NT2/D1 (cell line): ENCODE data around the gene KLK14.

Experiments
- DNase-seq: peaks from one replicate; pipeline ENCODE4 v3.0.0-alpha.2; 2011; ENCODE audit warnings: low read depth, low spot score
- H3K27me3 ChIP-seq: 2 replicates; pipeline ENCODE4 v1.6.0; 2011; ENCODE audit warnings: mild to moderate bottlenecking; ENCODE audit not compliant: insufficient read length, insufficient read depth
- H3K36me3 ChIP-seq: 2 replicates; pipeline ENCODE4 v1.6.1; 2011; ENCODE audit warnings: mild to moderate bottlenecking, low read length, mixed read lengths; ENCODE audit not compliant: insufficient read depth, insufficient read length
- H3K4me1 ChIP-seq: 2 replicates; pipeline ENCODE4 v1.5.1; 2011; ENCODE audit not compliant: insufficient read depth, insufficient read length
- H3K4me3 ChIP-seq: 2 replicates; pipeline ENCODE4 v1.5.1; 2011; ENCODE audit warnings: low read depth; ENCODE audit not compliant: insufficient read length
- H3K9ac ChIP-seq: 2 replicates; pipeline ENCODE4 v1.6.0; 2011; ENCODE audit warnings: low read depth; ENCODE audit not compliant: insufficient read length
- H3K9me3 ChIP-seq: 2 replicates; pipeline ENCODE4 v1.5.1; 2011; ENCODE audit warnings: mild to moderate bottlenecking, low read length; ENCODE audit not compliant: insufficient read depth
- SUZ12 ChIP-seq: IDR thresholded peaks from 2 replicates; pipeline ENCODE4 v1.6.1; 2011; ENCODE audit not compliant: insufficient read length, insufficient read depth; ENCODE audit errors: extremely low read depth
- YY1 ChIP-seq: IDR thresholded peaks from 2 replicates; pipeline ENCODE4 v1.6.1; 2011; ENCODE audit not compliant: insufficient read length, insufficient read depth
- ZNF274 ChIP-seq: IDR thresholded peaks from 2 replicates; pipeline ENCODE4 v1.6.1; 2011; ENCODE audit warnings: mild to moderate bottlenecking, low read depth, low read length

Gene KLK14

DNA sequence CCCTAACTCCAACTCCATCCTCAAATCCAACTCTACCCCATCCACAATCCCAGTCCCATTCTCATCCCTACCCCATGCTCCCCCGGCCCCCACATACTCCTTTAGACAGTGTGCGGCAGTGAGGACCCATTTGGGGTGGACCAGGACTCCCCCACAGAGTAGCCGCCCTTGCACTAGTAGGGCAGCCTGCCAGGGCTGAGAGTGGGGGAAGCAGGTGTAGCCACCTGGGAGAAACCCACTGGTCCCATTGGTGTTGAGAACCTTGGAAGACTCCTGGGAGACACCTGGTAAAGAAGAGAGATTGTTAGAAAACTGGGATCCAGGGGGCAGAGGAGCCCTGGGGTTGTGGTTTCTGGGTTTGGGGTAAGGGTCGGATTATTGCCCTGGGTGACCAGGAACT lies 22.4 kb downstream of the KLK14 start:
- H3K4me1 ChIP-seq: no peaks in the 10 kb centered on the region
- TF ChIP-seq YY1: no peak
- no peak for TF ChIP-seq SUZ12
- no peak for TF ChIP-seq ZNF274
- H3K27me3 ChIP-seq: no peaks in the 10 kb centered on the region
- DNase-seq: no peak
- H3K36me3 ChIP-seq: no peaks in the 10 kb centered on the region
- no peak overlapping the region for H3K4me3 ChIP-seq
- H3K9ac ChIP-seq: no peak overlapping the region
- no peaks in the 10 kb centered on the region for H3K9me3 ChIP-seq

DNA sequence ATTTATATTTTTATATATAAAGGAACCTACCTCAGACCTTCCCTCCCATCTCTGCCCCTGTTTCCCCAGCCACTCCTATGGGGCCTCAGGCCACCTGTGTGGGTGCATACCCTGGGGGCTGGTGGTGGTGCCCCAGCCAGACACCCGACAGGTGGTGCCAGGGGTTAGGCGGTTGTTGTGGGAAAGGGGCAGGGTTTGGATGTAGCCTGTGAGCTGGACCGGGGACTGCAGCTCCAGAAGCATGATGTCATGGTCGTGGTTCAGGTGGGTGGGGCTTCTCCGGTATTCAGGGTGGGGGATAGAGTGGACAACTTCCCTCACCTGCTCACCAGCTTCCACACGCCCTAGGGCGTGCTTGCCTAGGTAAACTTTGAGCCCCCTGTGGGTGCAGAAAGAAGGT lies 23.0 kb downstream of the KLK14 start:
- TF ChIP-seq YY1 (no peak), ZNF274 (no peak), SUZ12 (no peak)
- DNase-seq: no peak
- Histone ChIP-seq H3K27me3 (no peaks in the 10 kb centered on the region), H3K9ac (no peak overlapping the region), H3K4me3 (no peak overlapping the region), H3K4me1 (no peaks in the 10 kb centered on the region), H3K9me3 (no peaks in the 10 kb centered on the region), H3K36me3 (no peaks in the 10 kb centered on the region)

DNA sequence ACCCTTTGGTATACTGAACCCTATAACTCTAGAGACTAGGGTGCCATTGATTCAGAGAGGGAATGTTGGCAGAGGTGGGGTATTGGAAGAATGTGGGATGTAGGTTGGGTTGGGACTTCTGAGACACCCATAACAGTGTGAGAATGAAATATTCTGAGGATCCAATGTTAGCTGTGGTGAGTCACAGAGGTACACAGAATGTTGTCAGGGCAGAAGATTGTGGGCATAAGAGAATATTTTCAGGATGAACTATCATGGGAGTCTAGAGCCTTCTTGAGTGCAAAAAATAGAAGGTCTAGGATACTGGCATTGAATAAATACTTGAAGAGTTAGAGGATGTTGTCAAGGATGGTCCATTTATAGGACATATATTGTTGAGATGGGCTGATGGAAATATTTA lies 26.8 kb downstream of the KLK14 start:
- no peaks in the 10 kb centered on the region for H3K27me3 ChIP-seq
- H3K4me3 ChIP-seq: no peak overlapping the region
- no peak for DNase-seq
- H3K36me3 ChIP-seq: no peaks in the 10 kb centered on the region
- H3K9me3 ChIP-seq: no peaks in the 10 kb centered on the region
- no peak for TF ChIP-seq SUZ12
- TF ChIP-seq YY1: no peak
- TF ChIP-seq ZNF274: no peak
- no peak overlapping the region for H3K9ac ChIP-seq
- H3K4me1 ChIP-seq: peaks cover 2% of the 10 kb centered on the region

DNA sequence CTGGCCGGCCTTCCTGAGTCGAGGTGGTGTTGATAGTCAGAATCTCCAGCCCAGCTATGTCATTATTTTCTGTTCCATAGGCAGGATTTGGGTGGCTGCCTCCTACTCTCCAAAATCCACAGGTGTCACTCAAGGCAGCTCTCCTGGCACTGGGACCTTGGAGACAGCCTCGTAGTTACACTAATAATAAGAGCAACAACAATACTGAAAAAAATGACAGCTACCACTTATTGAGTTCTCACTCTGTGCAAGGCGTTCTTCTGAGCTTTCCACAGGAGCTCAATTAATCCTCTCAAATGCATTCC lies 35.7 kb downstream of the KLK14 start:
- Histone ChIP-seq H3K9ac (no peak overlapping the region), H3K4me3 (no peak overlapping the region), H3K4me1 (no peaks in the 10 kb centered on the region), H3K36me3 (no peaks in the 10 kb centered on the region), H3K27me3 (no peaks in the 10 kb centered on the region), H3K9me3 (no peaks in the 10 kb centered on the region)
- DNase-seq: no peak
- TF ChIP-seq ZNF274: no peak
- TF ChIP-seq SUZ12: no peak
- no peak for TF ChIP-seq YY1

DNA sequence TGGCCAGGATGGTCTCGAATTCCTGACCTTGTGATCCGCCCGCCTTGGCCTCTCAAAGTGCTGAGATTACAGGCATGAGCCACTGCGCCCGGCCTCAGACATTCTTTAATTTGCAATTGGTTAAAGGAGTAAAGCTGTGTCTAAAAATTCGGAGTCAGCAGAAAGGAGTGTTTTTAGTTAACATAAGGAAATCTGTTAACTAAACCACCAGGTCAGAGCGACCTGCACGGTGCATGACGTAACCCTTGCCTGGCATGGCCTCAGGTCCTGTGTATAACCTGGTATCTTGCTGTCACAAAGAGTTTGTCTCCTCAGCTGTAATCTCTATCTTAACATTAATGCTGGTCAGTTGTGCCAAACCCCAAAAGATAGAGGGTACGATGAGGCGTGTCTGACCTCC lies 38.4 kb downstream of the KLK14 start:
- Histone ChIP-seq H3K36me3 (no peaks in the 10 kb centered on the region), H3K4me3 (no peak overlapping the region), H3K9ac (no peak overlapping the region), H3K9me3 (no peaks in the 10 kb centered on the region), H3K4me1 (no peaks in the 10 kb centered on the region), H3K27me3 (no peaks in the 10 kb centered on the region)
- no peak for DNase-seq
- TF ChIP-seq YY1 (no peak), ZNF274 (no peak), SUZ12 (no peak)

DNA sequence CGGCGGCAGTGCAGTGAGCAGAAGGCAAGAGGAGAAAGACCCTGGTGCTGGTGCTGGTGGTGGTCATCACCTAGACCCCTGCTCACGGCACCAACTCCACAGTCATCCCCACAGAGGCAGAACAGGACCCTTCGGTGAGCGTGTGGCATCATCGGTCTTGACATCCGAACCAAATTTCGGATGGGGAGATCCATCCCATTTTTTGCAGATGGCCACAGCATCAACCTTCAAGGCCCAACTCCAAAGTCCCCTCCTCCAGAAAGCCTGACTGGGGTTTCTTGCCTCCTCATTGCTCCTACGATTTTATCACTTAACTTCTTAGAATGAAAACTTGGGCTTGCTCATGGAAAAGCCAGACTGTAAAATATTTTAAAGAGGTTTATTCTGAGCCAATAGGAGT lies 39.2 kb downstream of the KLK14 start:
- Histone ChIP-seq H3K36me3 (no peaks in the 10 kb centered on the region), H3K27me3 (no peaks in the 10 kb centered on the region), H3K4me1 (no peaks in the 10 kb centered on the region), H3K9me3 (no peaks in the 10 kb centered on the region), H3K4me3 (no peak overlapping the region), H3K9ac (no peak overlapping the region)
- TF ChIP-seq SUZ12: no peak
- TF ChIP-seq ZNF274: no peak
- no peak for TF ChIP-seq YY1
- no peak for DNase-seq

DNA sequence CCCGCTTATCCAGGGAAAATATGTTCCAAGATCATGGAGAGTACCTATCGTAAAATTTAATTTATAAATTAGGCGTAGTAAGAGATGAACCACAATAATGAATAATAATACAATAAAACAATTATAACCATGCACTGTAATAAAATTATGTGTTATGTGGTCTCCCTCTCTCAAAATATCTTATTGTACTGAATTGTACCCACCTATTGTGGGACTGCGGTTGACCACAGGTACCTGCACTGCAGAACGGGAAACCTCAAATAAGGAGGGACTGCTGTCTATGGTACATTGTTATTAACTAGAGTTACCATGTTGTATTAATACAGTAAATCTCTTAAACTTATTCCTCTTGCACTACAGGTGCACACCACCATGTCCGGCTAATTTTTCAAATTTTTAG lies 42.5 kb downstream of the KLK14 start:
- Histone ChIP-seq H3K9ac (no peak overlapping the region), H3K9me3 (no peaks in the 10 kb centered on the region), H3K27me3 (no peaks in the 10 kb centered on the region), H3K36me3 (no peaks in the 10 kb centered on the region), H3K4me3 (no peak overlapping the region), H3K4me1 (no peaks in the 10 kb centered on the region)
- TF ChIP-seq SUZ12 (no peak), YY1 (no peak), ZNF274 (no peak)
- no peak for DNase-seq

DNA sequence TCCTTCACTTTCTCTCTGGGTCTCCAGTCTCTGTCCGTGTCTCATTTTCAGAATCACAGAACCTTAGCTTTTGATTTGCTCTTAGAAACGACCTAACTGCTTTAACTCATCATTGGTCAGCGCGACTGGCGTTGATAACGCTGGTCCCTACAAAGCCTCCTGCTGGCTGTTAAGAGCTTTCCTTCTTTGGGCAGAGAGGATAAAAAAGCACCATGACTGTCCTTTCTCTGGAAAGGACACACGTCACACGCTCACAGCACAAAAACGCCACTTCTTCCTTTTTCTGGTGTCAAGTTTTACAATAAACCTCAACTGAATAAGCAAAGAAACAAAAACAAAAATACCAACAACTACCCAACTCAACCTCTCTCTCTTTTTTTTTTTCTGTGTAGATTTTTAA lies 46.2 kb downstream of the KLK14 start:
- Histone ChIP-seq H3K36me3 (no peaks in the 10 kb centered on the region), H3K4me1 (no peaks in the 10 kb centered on the region), H3K4me3 (no peak overlapping the region), H3K9me3 (no peaks in the 10 kb centered on the region), H3K27me3 (no peaks in the 10 kb centered on the region), H3K9ac (no peak overlapping the region)
- TF ChIP-seq SUZ12 (no peak), ZNF274 (no peak), YY1 (no peak)
- DNase-seq: no peak
